B cell (primary cell): Measurements from ENCODE around the gene ANK3. TPM values are rescaled to one million over a fixed set of nuclear protein-coding genes. Genes with fewer than 3 reads are reported as not detected.

Experiments
- ATAC-seq: fragments of 200-7000 bp; cut with Tn5 transposase; one replicate; pipeline ENCODE4 v1.10.0; 2021; ENCODE audit warnings: low read depth, mild to moderate bottlenecking, moderate number of reproducible peaks, moderate library complexity
- CTCF ChIA-PET: fragments of 350-600 bp; sonication (Branson Sonifier 250); formaldehyde crosslinking; loops from one replicate; lab custom pipeline; 2021; ENCODE audit warnings: antibody characterized with exemption, inconsistent platforms; lab: Charles Lee
- POLR2A ChIA-PET: fragments of 350-600 bp; sonication (Branson Sonifier 250); formaldehyde crosslinking; loops from one replicate; lab custom pipeline; 2021; ENCODE audit warnings: antibody characterized with exemption; lab: Charles Lee
- DNase-seq: peaks from one replicate; pipeline ENCODE4 v3.0.0; 2013
- H2AFZ ChIP-seq: 2 replicates; pipeline ENCODE4 v1.6.1; 2012; ENCODE audit warnings: mild to moderate bottlenecking, low read depth, low read length; ENCODE audit not compliant: insufficient read depth, poor library complexity, severe bottlenecking
- H3K27ac ChIP-seq, 2 donors: 1 replicate in 1 of 2; 2 replicates in 1 of 2; pipeline ENCODE4 v1.5.1; 2012 to 2013; ENCODE audit warnings: low read length in 2 of 2, mild to moderate bottlenecking in 2 of 2, moderate library complexity in 1 of 2
- H3K27me3 ChIP-seq, 4 experiments: fragments of 200-600 bp in 1 of 4; sonication (generic) in 1 of 4; replicated peaks in 1 of 4; 1 replicate in 2 of 4; 2 replicates in 2 of 4; pipeline versions ENCODE4 v1.6.1 to v1.7.0; 2013 to 2016; ENCODE audit warnings: low read length in 3 of 4, mild to moderate bottlenecking in 2 of 4, mixed read lengths in 1 of 4, moderate library complexity in 1 of 4; ENCODE audit not compliant: insufficient read depth in 4 of 4, control insufficient read depth in 3 of 4; ENCODE audit errors: control extremely low read depth in 1 of 4
- H3K36me3 ChIP-seq, 2 experiments: replicated peaks in 1 of 2; 1 replicate in 1 of 2; 2 replicates in 1 of 2; pipeline versions ENCODE4 v1.6.1 to v1.7.1; 2013; ENCODE audit warnings: low read length in 1 of 2; ENCODE audit not compliant: insufficient read depth in 2 of 2, control insufficient read depth in 1 of 2; ENCODE audit errors: control extremely low read depth in 1 of 2, extremely low read depth in 1 of 2
- H3K4me1 ChIP-seq, 2 donors: fragments of 200-600 bp in 1 of 2; sonication (generic) in 1 of 2; 1 replicate in 1 of 2; 2 replicates in 1 of 2; pipeline versions ENCODE4 v1.5.1 to v1.6.1; 2013 to 2017; ENCODE audit warnings: low read length in 2 of 2; ENCODE audit not compliant: control insufficient read depth in 2 of 2, insufficient read depth in 2 of 2
- H3K4me2 ChIP-seq: replicated peaks from 2 replicates; pipeline ENCODE3; 2012; ENCODE audit warnings: mild to moderate bottlenecking, low read depth, low read length; ENCODE audit not compliant: poor library complexity, severe bottlenecking
- H3K4me3 ChIP-seq, 5 experiments: fragments of 200-600 bp in 1 of 5; sonication (generic) in 1 of 5; 1 replicate in 3 of 5; 2 replicates in 2 of 5; pipeline versions ENCODE4 v1.5.1 to v1.7.0; 2011 to 2016; ENCODE audit warnings: low read length in 4 of 5, mild to moderate bottlenecking in 4 of 5, low read depth in 2 of 5, control low read depth in 1 of 5, moderate library complexity in 1 of 5; ENCODE audit not compliant: insufficient read depth in 1 of 5; ENCODE audit errors: control extremely low read depth in 1 of 5, extremely low read depth in 1 of 5
- H3K79me2 ChIP-seq: fragments of 200-600 bp; sonication (generic); one replicate; pipeline ENCODE4 v1.6.0; 2016; ENCODE audit warnings: low read length; ENCODE audit not compliant: control insufficient read depth, insufficient read depth
- H3K9ac ChIP-seq: fragments of 200-600 bp; sonication (generic); 2 replicates; pipeline ENCODE4 v1.6.1; 2017; ENCODE audit warnings: mild to moderate bottlenecking, low read length, moderate library complexity
- H3K9me3 ChIP-seq, 3 donors: one replicate each; pipeline versions ENCODE4 v1.6.1 to v1.7.1; 2013; ENCODE audit warnings: low read length in 2 of 3; ENCODE audit not compliant: control insufficient read depth in 2 of 3, insufficient read depth in 1 of 3; ENCODE audit errors: control extremely low read depth in 1 of 3
- H4K20me1 ChIP-seq: 2 replicates; pipeline ENCODE4 v1.6.0; 2012; ENCODE audit warnings: mild to moderate bottlenecking, low read length; ENCODE audit not compliant: insufficient read depth, control insufficient read depth, poor library complexity, severe bottlenecking
- H3K27ac Mint-ChIP-seq: one replicate; pipeline ENCODE4 v1.8.0; 2021; ENCODE audit warnings: mixed read lengths
- H3K27me3 Mint-ChIP-seq: one replicate; pipeline ENCODE4 v1.8.0; 2021; ENCODE audit warnings: mixed read lengths
- H3K4me1 Mint-ChIP-seq: one replicate; pipeline ENCODE4 v1.8.0; 2021; ENCODE audit warnings: mixed read lengths
- H3K4me3 Mint-ChIP-seq: one replicate; pipeline ENCODE4 v1.8.0; 2021; ENCODE audit warnings: mixed read lengths
- H3K9me3 Mint-ChIP-seq: one replicate; pipeline ENCODE4 v1.8.0; 2022; ENCODE audit warnings: mixed read lengths; ENCODE audit not compliant: insufficient read depth
- CTCF ChIP-seq: fragments of 200-600 bp; IDR thresholded peaks from one replicate; pipeline ENCODE4 v1.8.0; 2022; ENCODE audit warnings: antibody characterized with exemption, mild to moderate bottlenecking
- EZH2 ChIP-seq: IDR thresholded peaks from 2 replicates; pipeline ENCODE4 v1.6.1; 2012; ENCODE audit warnings: borderline replicate concordance, low read depth, mild to moderate bottlenecking, moderate library complexity, low read length; ENCODE audit not compliant: insufficient read depth, poor library complexity, severe bottlenecking
- WGBS: methylation state at CpG from one replicate; pipeline ENCODE4 v1.1.5; 2013; ENCODE audit warnings: missing lambda C conversion rate; ENCODE audit not compliant: insufficient coverage; 5-methylcytosine and 5-hydroxymethylcytosine counted together
- intact Hi-C: fragments of 100-400 bp; cut with micrococcal nuclease; formaldehyde crosslinking; loops from one replicate; pipeline ENCODE4 v1.10.0; 2022
- polyA plus RNA-seq: library from polyadenylated mRNA; depleted of rRNA; stranded (reverse); fragments of >200 nt; gene quantifications from 2 replicates; pipeline ENCODE4 v1.2.3, GENCODE V29; 2012
- total RNA-seq, 2 donors: library from RNA; stranded (reverse); fragments of 120-200 nt in 1 of 2; gene quantifications; 1 replicate in 1 of 2; 2 replicates in 1 of 2; pipeline versions ENCODE4 v1.2.3 to v1.2.4, GENCODE V29; 2013 to 2022

Gene ANK3
- total and polyA plus RNA-seq, 2 donors (not counting 1 experiment from before 2014, with no cell fraction given): 4.9 to 21.6 TPM

GRCh38 chr10:60267802-60268201 is 121.9 kb downstream of the ANK3 start:
- Histone ChIP-seq H3K4me3 (no peak overlapping the region), H3K36me3 (no peaks in the 10 kb centered on the region), H3K27ac (no peak overlapping the region), H3K4me1 (peaks cover 8 to 12% of the 10 kb centered on the region in 2 donors), H3K9me3 (no peaks in the 10 kb centered on the region), H3K79me2 (no peaks in the 10 kb centered on the region), H3K27me3 (no peaks in the 10 kb centered on the region), H2AFZ (no peak overlapping the region), H4K20me1 (no peaks in the 10 kb centered on the region), H3K9ac (no peak overlapping the region), H3K4me2 (no peak overlapping the region)
- WGBS: 100% methylated on average over 1 of the region's 6 CpGs
- Mint-ChIP-seq H3K4me3 (no peak overlapping the region), H3K27ac (no peak overlapping the region), H3K27me3 (no peaks in the 10 kb centered on the region), H3K4me1 (peaks cover 10% of the 10 kb centered on the region), H3K9me3 (no peaks in the 10 kb centered on the region)
- no peak for TF ChIP-seq EZH2
- no peak for TF ChIP-seq CTCF
- POLR2A ChIA-PET: no interaction called here
- ATAC-seq (no peak), DNase-seq (no peak)
- CTCF ChIA-PET: interaction anchor here (1.4 kb wide), 1 partner anchor 61 kb away, joined by 4 read pairs; no protein-coding TSS in a partner anchor
- intact Hi-C loops: no loop called here

DNA sequence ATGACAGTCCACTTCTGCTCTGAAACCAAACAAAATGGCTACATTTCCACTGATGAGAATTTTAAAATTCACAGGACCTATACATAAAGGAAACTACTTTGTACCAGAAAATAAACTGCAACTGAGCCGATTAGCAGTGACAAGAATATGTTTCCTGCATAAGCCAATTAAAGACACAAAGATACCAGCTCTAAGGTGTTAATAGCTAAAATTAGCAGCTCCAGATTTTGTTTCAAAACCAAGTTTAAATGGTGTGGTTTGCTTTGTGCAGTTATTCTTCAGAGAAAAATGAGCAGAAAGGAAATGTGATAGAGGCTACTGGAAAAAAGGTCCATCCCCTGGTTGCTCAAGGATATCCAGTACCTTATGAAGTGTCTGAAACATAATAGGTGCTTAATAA is 123.2 kb downstream of the ANK3 start:
- no peak overlapping the region for H3K4me2 ChIP-seq
- no peak overlapping the region for H3K27ac ChIP-seq
- H3K4me1 ChIP-seq: peaks cover 2 to 6% of the 10 kb centered on the region in 2 donors
- no peaks in the 10 kb centered on the region for H3K36me3 ChIP-seq
- ATAC-seq: no peak
- H3K9ac ChIP-seq: no peak overlapping the region
- ChIA-PET POLR2A (no interaction called here), CTCF (no interaction called here)
- H3K9me3 ChIP-seq: no peaks in the 10 kb centered on the region
- no peaks in the 10 kb centered on the region for H3K27me3 Mint-ChIP-seq
- H4K20me1 ChIP-seq: no peaks in the 10 kb centered on the region
- no peak for TF ChIP-seq EZH2
- no peak for TF ChIP-seq CTCF
- no peak overlapping the region for H3K27ac Mint-ChIP-seq
- WGBS: no CpG with 5 or more reads among the region's 1 CpG
- H3K4me3 Mint-ChIP-seq: no peak overlapping the region
- no peak overlapping the region for H2AFZ ChIP-seq
- peaks cover 4% of the 10 kb centered on the region for H3K4me1 Mint-ChIP-seq
- H3K9me3 Mint-ChIP-seq: no peaks in the 10 kb centered on the region
- no peak for DNase-seq
- intact Hi-C loops: no loop called here
- no peaks in the 10 kb centered on the region for H3K79me2 ChIP-seq
- no peak overlapping the region for H3K4me3 ChIP-seq
- H3K27me3 ChIP-seq: no peaks in the 10 kb centered on the region
